H1 (cell line): ENCODE measurements around the gene GFOD1. TPM values are rescaled to one million over a fixed set of nuclear protein-coding genes. Genes with fewer than 3 reads are reported as not detected.

Experiments
- ATF2 ChIP-seq: IDR thresholded peaks from 2 replicates; pipeline ENCODE4 v1.6.1; 2012; ENCODE audit warnings: low read length, inconsistent platforms
- BCL11A ChIP-seq, 2 experiments: IDR thresholded peaks; one replicate each; pipeline ENCODE4 v1.6.1; 2011; ENCODE audit warnings: low read depth in 2 of 2, low read length in 2 of 2, mild to moderate bottlenecking in 2 of 2
- CBX5 ChIP-seq: fragments of 300-800, 300-1000 bp; sonication (generic); IDR thresholded peaks from 2 replicates; pipeline ENCODE4 v1.7.1; 2016; ENCODE audit warnings: antibody characterized with exemption, low read length, low read depth
- CHD7 ChIP-seq: fragments of 300-600 bp; sonication (generic); IDR thresholded peaks from 2 replicates; pipeline ENCODE4 v1.7.1; 2012; ENCODE audit warnings: low read length, moderate library complexity, mild to moderate bottlenecking, inconsistent platforms; ENCODE audit not compliant: insufficient replicate concordance
- JUN ChIP-seq: IDR thresholded peaks from 2 replicates; pipeline ENCODE4 v1.6.1; 2011; ENCODE audit warnings: low read depth, mild to moderate bottlenecking, improper control_type of control experiment, low read length
- KDM1A ChIP-seq: fragments of 200-600, 300-600 bp; sonication (generic); IDR thresholded peaks from 2 replicates; pipeline ENCODE4 v1.7.1; 2016; ENCODE audit warnings: mild to moderate bottlenecking, low read length, borderline replicate concordance
- SP4 ChIP-seq: IDR thresholded peaks from 2 replicates; pipeline ENCODE4 v1.6.1; 2012; ENCODE audit warnings: low read length, inconsistent platforms
- SUZ12 ChIP-seq: fragments of 200-600 bp; sonication (generic); IDR thresholded peaks from 2 replicates; pipeline ENCODE4 v1.6.1; 2012; ENCODE audit warnings: mild to moderate bottlenecking, inconsistent platforms, low read length, moderate library complexity, mixed read lengths
- polyA plus RNA-seq, 7 experiments: library from polyadenylated mRNA; depleted of rRNA in 3 of 7; stranded (reverse) in 5 of 7; unstranded in 2 of 7; fragments of >200 nt in 5 of 7; fragments of 200-250 nt in 2 of 7; gene quantifications; 1 replicate in 5 of 7; 2 replicates in 1 of 7; 4 replicates in 1 of 7; pipeline versions ENCODE4 v1.2.1 to v1.2.3, GENCODE V29; 2011 to 2013; ENCODE audit warnings: missing spikeins in 2 of 7, mixed read lengths in 2 of 7
- total RNA-seq: library from RNA; stranded (reverse); fragmentation: NEBNext Ultra II Directional; extraction: Animal tissue kit (Norgen Biotek cat#: 25700); gene quantifications from 2 replicates; pipeline ENCODE4 v1.2.1, GENCODE V29; 2021

GFOD1 gene
- total and polyA plus RNA-seq, 2 of the 8 experiments (the other 6 are each of a cell fraction or from before 2014, with no cell fraction given) = 2.5 to 8.8 TPM

DNA sequence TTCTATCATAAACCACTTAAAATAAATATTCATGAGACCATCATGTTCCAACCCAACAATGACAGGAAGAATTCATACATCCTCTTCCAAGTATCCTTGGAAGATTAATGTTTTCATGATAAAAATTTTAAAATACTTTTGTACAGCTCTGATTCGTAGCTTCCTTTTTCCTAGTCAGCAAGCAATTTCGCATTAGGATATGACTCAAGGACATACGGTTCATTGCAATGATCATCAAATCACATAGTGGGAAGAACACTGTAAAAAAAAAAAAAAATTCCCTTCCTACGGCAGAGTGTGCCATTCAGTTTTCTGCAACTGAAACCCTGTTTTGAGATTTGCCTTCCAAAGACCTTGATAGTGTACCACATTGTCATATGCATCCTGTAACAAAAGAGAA is 35.3 kb upstream of the GFOD1 start (continued):
- TF ChIP-seq CHD7 (no peak), KDM1A (no peak), SP4 (no peak), CBX5 (no peak), ATF2 (no peak), SUZ12 (no peak), BCL11A (IDR thresholded peaks at IDR 0.05; ENCODE audit: low read depth in 2 of 2, low read length in 2 of 2) (no peak), JUN (no peak)
